IMR-90 (cell line): ENCODE results near the gene NTNG2.
A peak's percentile ranks its signal among the peaks of the same experiment; 100 is the strongest.

Source experiments
- BHLHE40 ChIP-seq: fragments of 150-350 bp; IDR thresholded peaks from 2 replicates; pipeline ENCODE4 v1.6.1; 2016; ENCODE audit warnings: mild to moderate bottlenecking, low read depth, low read length
- CEBPB ChIP-seq: IDR thresholded peaks from 2 replicates; pipeline ENCODE4 v1.6.1; 2012; ENCODE audit warnings: low read depth, low read length, improper control_type of control experiment
- CHD1 ChIP-seq: IDR thresholded peaks from 2 replicates; pipeline ENCODE4 v1.6.1; 2012; ENCODE audit warnings: low read depth, low read length, improper control_type of control experiment
- CTCF ChIP-seq: conservative IDR thresholded peaks from 2 replicates; pipeline ENCODE4 v1.5.1; 2012; ENCODE audit warnings: mild to moderate bottlenecking, low read depth, low read length, improper control_type of control experiment
- FOS ChIP-seq: fragments of 150-350 bp; IDR thresholded peaks from 2 replicates; pipeline ENCODE4 v1.6.1; 2016; ENCODE audit warnings: low read depth, low read length
- MAFK ChIP-seq: IDR thresholded peaks from 2 replicates; pipeline ENCODE4 v1.6.1; 2012; ENCODE audit warnings: low read depth, low read length, improper control_type of control experiment
- MXI1 ChIP-seq: IDR thresholded peaks from 2 replicates; pipeline ENCODE4 v1.6.1; 2012; ENCODE audit warnings: low read depth, mild to moderate bottlenecking, low read length, moderate library complexity, borderline replicate concordance
- NFE2L2 ChIP-seq: fragments of 150-350 bp; IDR thresholded peaks from 2 replicates; pipeline ENCODE4 v1.6.1; 2016; ENCODE audit warnings: low read depth, mild to moderate bottlenecking, low read length
- POLR2A ChIP-seq: IDR thresholded peaks from 2 replicates; pipeline ENCODE4 v1.6.1; 2012; ENCODE audit warnings: mild to moderate bottlenecking, low read depth, low read length
- RAD21 ChIP-seq: IDR thresholded peaks from 2 replicates; pipeline ENCODE4 v1.6.1; 2012; ENCODE audit warnings: low read length, improper control_type of control experiment
- RCOR1 ChIP-seq: IDR thresholded peaks from 2 replicates; pipeline ENCODE4 v1.6.1; 2012; ENCODE audit warnings: mild to moderate bottlenecking, low read length, improper control_type of control experiment; ENCODE audit not compliant: insufficient replicate concordance
- RFX5 ChIP-seq: IDR thresholded peaks from 2 replicates; pipeline ENCODE4 v1.8.0; 2012; ENCODE audit warnings: low read depth, mild to moderate bottlenecking, low read length, moderate library complexity
- SMC3 ChIP-seq: fragments of 150-350 bp; IDR thresholded peaks from 2 replicates; pipeline ENCODE4 v1.6.1; 2016; ENCODE audit warnings: low read depth, mild to moderate bottlenecking, antibody characterized with exemption, low read length, moderate library complexity
- TF ChIP-seq, protein P1 (sequence below): fragments of 150-350 bp; IDR thresholded peaks from 2 replicates; pipeline ENCODE4 v1.6.1; 2017; ENCODE audit warnings: mild to moderate bottlenecking, antibody characterized with exemption, low read length, low read depth

DNA sequence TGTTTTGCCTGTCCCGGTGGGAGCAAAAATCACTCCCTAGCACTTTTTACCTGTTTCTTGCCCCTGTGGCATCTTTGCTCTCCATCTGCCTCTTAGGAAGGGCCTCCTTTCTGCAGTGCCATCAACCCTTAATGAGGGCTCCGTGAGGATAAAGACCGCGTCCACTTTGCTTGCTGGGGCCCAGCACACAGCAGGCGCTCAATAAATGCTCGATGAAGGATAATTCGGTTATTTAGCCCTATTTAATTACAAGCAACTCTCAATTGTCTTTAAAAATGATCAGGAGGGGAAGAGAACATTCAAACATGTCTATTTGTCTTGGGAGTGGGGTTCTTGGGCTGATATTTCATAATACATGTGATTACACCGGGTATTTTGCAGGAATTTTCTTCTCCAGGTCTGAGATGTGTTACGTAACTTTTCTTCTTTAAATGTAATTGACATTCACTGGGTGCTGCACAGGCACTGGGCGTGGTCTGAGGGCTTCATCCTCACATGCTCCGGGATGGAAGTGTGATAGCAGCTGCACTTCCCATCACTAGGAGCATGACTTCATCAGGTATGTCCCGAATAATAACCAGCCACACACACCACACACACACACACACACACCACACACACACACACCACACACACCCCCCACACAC, 19.8 kb upstream of the NTNG2 start:
- TF ChIP-seq CTCF, result no peak
- no peak for TF ChIP-seq POLR2A
- no peak for TF ChIP-seq FOS
- no peak for TF ChIP-seq SMC3
- TF ChIP-seq RFX5, result no peak
- TF ChIP-seq CEBPB, result peak; percentile 52
- TF ChIP-seq MXI1, result no peak
- TF ChIP-seq MAFK, result no peak
- no peak for TF ChIP-seq CHD1
- TF ChIP-seq, protein P1, sequence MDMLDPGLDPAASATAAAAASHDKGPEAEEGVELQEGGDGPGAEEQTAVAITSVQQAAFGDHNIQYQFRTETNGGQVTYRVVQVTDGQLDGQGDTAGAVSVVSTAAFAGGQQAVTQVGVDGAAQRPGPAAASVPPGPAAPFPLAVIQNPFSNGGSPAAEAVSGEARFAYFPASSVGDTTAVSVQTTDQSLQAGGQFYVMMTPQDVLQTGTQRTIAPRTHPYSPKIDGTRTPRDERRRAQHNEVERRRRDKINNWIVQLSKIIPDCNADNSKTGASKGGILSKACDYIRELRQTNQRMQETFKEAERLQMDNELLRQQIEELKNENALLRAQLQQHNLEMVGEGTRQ, result no peak
- TF ChIP-seq RCOR1, result no peak
- TF ChIP-seq RAD21, result no peak
- TF ChIP-seq NFE2L2, result no peak
- TF ChIP-seq BHLHE40, result no peak
